Measurements from ENCODE around the gene CCNA2. TPM values are rescaled to one million over a fixed set of nuclear protein-coding genes. Genes with fewer than 3 reads are reported as not detected.

The CCNA2 gene
- total and polyA plus RNA-seq, 8 donors: 3.5 to 63.7 (median 30.1) TPM

- Histone ChIP-seq H3K27me3 (peaks cover 0 to 16% of the 10 kb centered on the region in 2 donors), H3K9me3 (no peaks in the 10 kb centered on the region), H3K4me1 (no peaks in the 10 kb centered on the region), H3K36me3 (no peaks in the 10 kb centered on the region), H3K4me3 (no peak overlapping the region), H3K27ac (no peak overlapping the region)
- DNase-seq: no peak
- no peak for ATAC-seq
- TF ChIP-seq, protein P1, sequence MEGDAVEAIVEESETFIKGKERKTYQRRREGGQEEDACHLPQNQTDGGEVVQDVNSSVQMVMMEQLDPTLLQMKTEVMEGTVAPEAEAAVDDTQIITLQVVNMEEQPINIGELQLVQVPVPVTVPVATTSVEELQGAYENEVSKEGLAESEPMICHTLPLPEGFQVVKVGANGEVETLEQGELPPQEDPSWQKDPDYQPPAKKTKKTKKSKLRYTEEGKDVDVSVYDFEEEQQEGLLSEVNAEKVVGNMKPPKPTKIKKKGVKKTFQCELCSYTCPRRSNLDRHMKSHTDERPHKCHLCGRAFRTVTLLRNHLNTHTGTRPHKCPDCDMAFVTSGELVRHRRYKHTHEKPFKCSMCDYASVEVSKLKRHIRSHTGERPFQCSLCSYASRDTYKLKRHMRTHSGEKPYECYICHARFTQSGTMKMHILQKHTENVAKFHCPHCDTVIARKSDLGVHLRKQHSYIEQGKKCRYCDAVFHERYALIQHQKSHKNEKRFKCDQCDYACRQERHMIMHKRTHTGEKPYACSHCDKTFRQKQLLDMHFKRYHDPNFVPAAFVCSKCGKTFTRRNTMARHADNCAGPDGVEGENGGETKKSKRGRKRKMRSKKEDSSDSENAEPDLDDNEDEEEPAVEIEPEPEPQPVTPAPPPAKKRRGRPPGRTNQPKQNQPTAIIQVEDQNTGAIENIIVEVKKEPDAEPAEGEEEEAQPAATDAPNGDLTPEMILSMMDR (IDR thresholded peaks at IDR 0.05): no peak
- intact Hi-C loops (cut with DNase I): no loop called here
Observed at GRCh38 chr4:121771869-121772268, 51.8 kb downstream of the CCNA2 start.

DNA sequence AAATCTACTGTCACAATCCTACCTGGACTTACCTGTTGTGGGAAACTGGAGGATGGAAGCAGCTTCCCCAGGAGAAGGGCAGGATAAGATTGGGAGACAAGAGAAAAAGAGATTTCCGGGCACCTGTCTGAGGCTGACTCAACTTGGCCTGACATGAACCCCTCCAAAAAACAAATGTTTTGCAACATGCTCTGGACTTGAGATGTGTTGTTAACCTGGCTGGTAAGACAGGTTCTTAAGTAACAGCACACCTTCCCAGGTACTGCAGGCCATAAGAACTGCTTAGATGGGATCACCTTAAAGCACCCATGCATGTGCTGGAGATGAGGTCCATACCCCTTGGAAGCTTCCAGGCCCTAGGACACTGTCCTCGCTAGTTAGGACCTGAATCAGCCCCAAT is 54.3 kb downstream of the CCNA2 start:
- no peak for DNase-seq
- TF ChIP-seq, protein P1 (IDR thresholded peaks at IDR 0.05): no peak
- Histone ChIP-seq H3K9me3 (no peaks in the 10 kb centered on the region), H3K27me3 (peaks cover 19 to 41% of the 10 kb centered on the region in 2 donors), H3K36me3 (no peaks in the 10 kb centered on the region), H3K27ac (no peak overlapping the region), H3K4me3 (no peak overlapping the region), H3K4me1 (peaks cover 0 to 9% of the 10 kb centered on the region in 2 donors)
- intact Hi-C loops (cut with DNase I): no loop called here
- ATAC-seq: no peak

GRCh38 chr4:121767166-121767565 is 56.5 kb downstream of the CCNA2 start:
- Histone ChIP-seq H3K4me3 (no peak overlapping the region), H3K27me3 (peaks cover 28 to 56% of the 10 kb centered on the region in 2 donors), H3K4me1 (peaks cover 0 to 10% of the 10 kb centered on the region in 2 donors), H3K36me3 (no peaks in the 10 kb centered on the region), H3K9me3 (no peaks in the 10 kb centered on the region), H3K27ac (no peak overlapping the region)
- ATAC-seq: no peak
- TF ChIP-seq, protein P1 (IDR thresholded peaks at IDR 0.05): no peak
- DNase-seq: no peak
- intact Hi-C loops (cut with DNase I): no loop called here

Other genes starting within 250 kb of the CCNA2 start
- 100 to 1,000 TPM; 568 to 685 TPM for gene ANXA5, start 126.9 kb downstream of the CCNA2 start, total RNA-seq
- 100 to 1,000 TPM; 565 to 725 (median 646) TPM for gene ANXA5, start 126.9 kb downstream of the CCNA2 start, polyA plus RNA-seq (ENCODE audit: insufficient read length in 6 of 6)
- 1 to 10 TPM in 1 of 2 donors, not detected in 1; 1.0 TPM for gene SMIM43, start 58.7 kb downstream of the CCNA2 start, total RNA-seq
- gene SMIM43, start 58.7 kb downstream of the CCNA2 start, polyA plus RNA-seq (ENCODE audit: insufficient read length in 6 of 6): 10 to 100 TPM; 12.7 to 24.6 (median 15.9) TPM
- gene EXOSC9, start 22.6 kb downstream of the CCNA2 start, total RNA-seq: 10 to 100 TPM; 13.5 to 20.4 TPM
- 10 to 100 TPM; 54.1 to 63.9 (median 60.4) TPM for gene EXOSC9, start 22.6 kb downstream of the CCNA2 start, polyA plus RNA-seq (ENCODE audit: insufficient read length in 6 of 6)
- 10 to 100 TPM; 12.5 to 17.4 TPM for gene BBS7, start 46.6 kb upstream of the CCNA2 start, total RNA-seq
- gene BBS7, start 46.6 kb upstream of the CCNA2 start, polyA plus RNA-seq (ENCODE audit: insufficient read length in 6 of 6): 10 to 100 TPM; 27.5 to 32.6 (median 28.8) TPM
- gene TRPC3, start 128.2 kb upstream of the CCNA2 start, total RNA-seq: under 1 TPM; 0.76 to 0.82 TPM
- gene TRPC3, start 128.2 kb upstream of the CCNA2 start, polyA plus RNA-seq (ENCODE audit: insufficient read length in 6 of 6): 1 to 10 TPM; 5.4 to 8.1 (median 6.2) TPM